ENCODE results near the gene TSPAN5.
"Not testable (repeated sequence)": the region's sequence is repeated elsewhere in the genome, so short reads cannot be mapped to it uniquely, and the experiment has no call there.

The TSPAN5 gene

DNA sequence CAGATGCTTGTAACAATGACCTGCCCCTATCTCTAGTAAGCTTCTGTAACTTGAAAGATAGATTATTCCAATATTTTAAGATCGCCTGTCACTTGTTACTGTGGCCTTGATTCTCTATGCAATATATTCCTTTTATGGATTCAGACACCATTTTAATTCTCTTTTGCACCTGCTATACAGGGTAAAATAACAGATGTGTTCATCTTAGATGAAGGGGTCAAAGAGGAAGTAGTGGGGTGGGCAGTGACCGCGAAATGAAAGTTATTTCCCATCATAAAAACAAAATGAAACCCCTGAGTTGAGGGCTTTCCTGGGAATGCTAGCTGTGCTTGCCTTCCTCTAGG lies 175.9 kb downstream of the TSPAN5 start:
- no peak for FAIRE-seq
- DNase-seq (ENCODE audit: extremely low spot score, insufficient read length, low read depth), result no peak

DNA sequence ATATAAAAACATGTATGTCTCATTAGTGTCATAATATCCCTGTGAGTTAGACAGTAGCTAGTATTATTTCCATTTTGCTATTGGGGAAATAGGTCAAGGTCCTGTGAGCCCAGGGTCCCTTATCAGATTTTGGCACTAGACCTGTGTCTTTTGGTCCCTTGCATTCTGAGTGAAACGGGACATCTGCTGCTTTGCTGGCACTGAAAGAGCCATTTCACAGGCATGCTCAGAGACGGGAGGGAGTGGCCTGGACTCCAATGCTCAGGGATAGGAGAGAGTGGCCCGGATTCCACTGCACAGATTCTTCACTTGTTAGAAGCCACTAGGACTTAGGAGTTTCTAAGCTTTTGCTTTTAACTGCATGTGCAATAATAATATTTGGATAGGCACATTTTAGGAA lies 177.2 kb downstream of the TSPAN5 start:
- DNase-seq (ENCODE audit: extremely low spot score, insufficient read length, low read depth) (no peak), FAIRE-seq (no peak)

DNA sequence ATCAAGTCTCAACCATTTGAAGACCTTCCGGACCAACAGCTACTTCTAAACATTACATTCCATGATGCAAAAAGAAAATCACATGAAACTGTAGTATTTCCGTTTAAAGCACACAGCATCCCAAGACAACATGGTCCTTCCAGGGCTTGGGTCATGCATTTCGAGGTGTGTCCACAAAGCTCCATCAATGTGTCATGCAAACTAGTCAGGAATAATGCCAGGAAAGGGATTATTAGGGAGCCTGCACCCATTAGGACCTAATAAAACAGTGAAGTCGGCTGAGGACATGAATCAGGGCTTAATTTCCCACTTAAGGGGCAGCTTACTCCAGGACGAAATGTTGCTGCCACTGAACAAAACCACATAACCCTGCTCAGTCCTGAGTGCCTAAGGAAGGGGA lies 177.9 kb downstream of the TSPAN5 start:
- DNase-seq (ENCODE audit: extremely low spot score, insufficient read length, low read depth) (no peak), FAIRE-seq (no peak)

DNA sequence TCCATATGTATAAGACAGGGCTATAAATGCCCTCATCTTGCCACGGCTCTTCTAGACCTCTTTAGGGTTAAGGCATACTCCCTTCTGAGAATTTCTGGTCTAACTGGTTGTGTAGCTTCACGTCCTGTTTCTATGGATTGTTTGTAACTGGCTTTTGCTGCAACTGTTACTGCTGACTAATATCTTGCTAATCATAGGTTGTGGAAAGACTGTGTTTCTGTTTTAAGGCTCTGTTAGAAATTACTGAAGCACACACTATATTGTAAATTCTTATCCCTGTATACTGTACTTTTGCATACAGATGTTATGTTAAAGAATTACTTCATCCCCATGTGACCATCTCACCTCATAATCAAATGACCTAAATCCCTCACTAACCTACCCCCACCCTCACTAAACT lies 178.8 kb downstream of the TSPAN5 start:
- not testable (repeated sequence) for DNase-seq (ENCODE audit: extremely low spot score, insufficient read length, low read depth)
- peak; percentile 38 for FAIRE-seq

DNA sequence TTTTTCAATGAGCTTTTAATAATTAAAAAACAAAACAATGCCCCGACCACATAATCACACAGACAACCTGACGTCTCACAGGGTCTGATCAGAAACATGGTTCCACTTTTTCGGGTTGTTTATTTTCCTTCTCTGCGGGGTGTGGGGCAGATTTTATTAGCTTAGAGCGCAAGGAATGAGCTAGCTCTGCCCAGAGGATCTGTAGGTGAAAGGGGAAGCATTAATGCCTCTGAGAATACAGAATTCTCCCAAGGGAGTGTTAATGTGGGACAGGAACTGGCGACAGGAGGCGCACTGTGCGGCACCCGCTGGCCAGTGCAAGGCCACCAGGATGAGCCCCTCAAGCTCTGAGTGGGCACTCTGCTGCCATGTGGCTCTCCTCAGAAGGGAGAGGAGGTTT lies 181.5 kb downstream of the TSPAN5 start:
- FAIRE-seq, result no peak
- no peak for DNase-seq (ENCODE audit: extremely low spot score, insufficient read length, low read depth)

DNA sequence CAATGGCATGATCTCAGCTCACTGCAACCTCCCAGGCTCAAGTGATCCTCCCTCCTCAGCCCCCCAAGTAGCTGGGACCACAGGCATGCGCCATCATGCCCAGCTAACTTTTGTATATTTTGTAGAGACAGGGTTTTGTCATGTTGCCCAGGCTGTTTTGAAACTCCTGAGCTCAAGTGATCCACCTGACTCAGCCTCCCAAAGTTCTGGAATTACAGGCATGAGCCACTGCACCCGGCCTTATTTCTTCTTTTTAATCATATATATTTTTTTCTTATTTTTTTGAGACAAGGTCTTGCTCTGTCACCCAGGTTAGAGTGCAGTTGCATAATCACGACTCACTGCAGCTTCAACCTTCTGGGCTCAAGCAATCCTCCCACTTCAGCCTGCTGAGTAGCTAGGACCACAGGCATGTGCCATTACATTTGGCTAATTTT lies 184.0 kb downstream of the TSPAN5 start:
- DNase-seq (ENCODE audit: extremely low spot score, insufficient read length, low read depth) (no peak), FAIRE-seq (no peak)

DNA sequence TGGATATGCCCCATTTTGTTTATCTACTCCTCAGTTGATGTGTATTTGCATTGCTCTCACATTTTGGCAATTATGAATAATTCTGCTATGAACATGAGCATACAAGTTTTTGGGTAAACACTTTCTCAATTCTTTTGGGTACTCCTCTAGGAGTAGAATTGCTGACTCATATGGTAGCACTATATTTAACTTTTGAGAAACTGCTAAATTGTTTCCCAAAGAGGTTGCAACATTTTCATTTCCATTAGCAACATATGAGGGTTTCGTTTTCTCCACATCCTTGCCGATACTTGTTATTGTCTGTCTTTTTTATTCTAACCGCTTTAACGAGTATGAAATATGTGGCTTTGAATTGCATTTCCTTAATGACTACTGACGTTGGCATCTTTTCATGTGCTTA lies 185.4 kb downstream of the TSPAN5 start:
- DNase-seq (ENCODE audit: extremely low spot score, insufficient read length, low read depth), result no peak

DNA sequence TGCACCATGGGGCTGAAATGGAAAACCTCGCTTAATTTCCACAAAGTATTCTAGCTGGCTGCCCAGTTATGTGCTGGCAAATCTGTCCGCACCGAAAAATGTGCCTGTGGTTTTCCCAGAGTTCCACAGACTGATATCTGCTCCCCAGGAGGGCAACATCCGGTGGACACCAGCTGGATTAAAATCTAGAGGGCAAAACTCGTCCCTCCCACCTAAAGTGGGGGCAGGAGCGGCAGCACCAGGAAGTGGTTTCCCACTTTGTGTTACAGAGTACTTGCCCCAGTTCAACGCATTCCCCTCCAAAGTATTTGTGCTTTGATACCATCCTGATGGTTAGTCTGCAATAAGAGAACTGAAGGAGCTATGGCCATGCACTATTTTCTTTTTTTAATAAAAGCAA lies 187.6 kb downstream of the TSPAN5 start:
- DNase-seq (ENCODE audit: extremely low spot score, insufficient read length, low read depth) (no peak), FAIRE-seq (no peak)

More for the DNA sequence above, 185.4 kb downstream of the TSPAN5 start:
- FAIRE-seq, result no peak

DNA sequence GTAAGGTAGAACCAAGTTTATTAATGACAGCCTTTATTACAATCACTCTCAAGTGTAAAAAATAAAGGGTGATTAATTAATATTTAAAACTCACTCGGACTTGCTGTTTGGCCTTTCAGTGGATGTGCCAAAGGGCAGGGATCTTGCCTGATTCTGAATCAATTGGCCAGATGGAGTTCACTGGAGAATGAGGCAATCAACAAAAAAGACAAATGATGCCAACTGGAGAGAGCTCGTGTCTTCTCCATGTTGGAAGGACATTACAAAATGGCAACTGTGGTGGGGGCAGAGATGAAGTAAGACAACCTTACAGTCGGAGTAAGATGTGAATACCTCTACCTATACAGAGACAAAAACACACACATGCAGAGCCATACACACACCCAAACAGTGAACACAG lies 188.0 kb downstream of the TSPAN5 start:
- FAIRE-seq (no peak), DNase-seq (ENCODE audit: extremely low spot score, insufficient read length, low read depth) (no peak)

DNA sequence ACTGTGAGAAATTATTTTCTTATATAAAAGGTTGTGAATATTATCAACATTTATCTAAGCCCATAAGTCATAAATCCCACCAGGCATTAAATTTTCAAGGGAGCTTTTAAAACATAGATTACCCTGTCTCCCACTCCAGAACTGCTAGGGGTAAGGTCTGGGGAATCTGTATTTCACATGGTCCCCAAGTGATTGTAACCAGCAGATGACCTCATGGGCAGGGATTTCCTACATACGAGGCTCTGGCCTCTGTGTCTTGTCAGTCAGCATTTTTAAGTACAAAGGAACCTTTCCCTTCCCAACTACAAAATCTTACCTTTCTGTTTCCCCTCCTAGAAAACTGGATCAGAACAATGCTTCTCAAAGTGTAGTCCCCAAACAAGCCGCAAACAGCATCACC lies 188.6 kb downstream of the TSPAN5 start:
- no peak for FAIRE-seq
- DNase-seq (ENCODE audit: extremely low spot score, insufficient read length, low read depth), result no peak

DNA sequence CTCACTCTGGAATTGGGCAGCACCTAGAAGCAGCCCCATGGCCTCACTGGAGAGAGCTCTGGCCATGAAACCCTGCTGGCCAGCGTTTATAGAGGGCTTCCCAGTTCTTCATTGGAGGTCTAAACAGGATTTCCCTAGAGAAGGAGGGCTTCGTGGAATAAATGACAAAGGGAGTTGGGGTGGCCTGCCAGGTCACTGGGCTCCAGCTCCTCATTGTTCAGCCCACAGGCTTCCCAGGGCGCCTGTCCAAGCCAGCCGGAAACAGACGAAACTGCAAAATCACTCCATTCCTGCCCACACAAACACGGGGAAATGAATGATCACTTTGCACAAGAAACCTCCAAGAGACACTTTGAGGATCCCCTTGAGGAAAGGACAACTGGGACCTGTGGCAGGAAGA lies 189.7 kb downstream of the TSPAN5 start:
- DNase-seq (ENCODE audit: extremely low spot score, insufficient read length, low read depth) (no peak), FAIRE-seq (no peak)

DNA sequence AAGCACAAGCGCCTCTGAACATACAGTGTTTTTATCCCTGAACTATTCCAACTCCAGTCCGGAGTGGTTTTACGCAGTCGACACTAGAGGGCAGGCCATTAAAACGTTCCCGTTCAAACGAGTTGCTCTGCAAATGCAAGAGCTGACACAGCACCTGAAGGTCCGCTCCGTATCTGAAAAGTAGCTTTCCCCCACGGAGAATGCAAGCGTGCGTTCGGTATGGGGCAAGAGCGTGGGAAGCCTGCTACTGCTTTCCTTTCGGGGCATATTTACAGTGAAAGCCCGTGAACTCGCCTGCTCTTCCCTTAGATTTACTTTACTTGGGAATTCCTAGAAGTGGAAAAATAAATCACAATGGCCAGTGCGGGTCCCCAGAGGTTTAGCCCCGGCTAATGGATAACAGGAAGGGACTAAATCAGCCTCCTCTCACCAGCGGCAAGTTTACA lies 190.8 kb downstream of the TSPAN5 start:
- DNase-seq (ENCODE audit: extremely low spot score, insufficient read length, low read depth), result peak; percentile 38
- FAIRE-seq, result peak; percentile 91

DNA sequence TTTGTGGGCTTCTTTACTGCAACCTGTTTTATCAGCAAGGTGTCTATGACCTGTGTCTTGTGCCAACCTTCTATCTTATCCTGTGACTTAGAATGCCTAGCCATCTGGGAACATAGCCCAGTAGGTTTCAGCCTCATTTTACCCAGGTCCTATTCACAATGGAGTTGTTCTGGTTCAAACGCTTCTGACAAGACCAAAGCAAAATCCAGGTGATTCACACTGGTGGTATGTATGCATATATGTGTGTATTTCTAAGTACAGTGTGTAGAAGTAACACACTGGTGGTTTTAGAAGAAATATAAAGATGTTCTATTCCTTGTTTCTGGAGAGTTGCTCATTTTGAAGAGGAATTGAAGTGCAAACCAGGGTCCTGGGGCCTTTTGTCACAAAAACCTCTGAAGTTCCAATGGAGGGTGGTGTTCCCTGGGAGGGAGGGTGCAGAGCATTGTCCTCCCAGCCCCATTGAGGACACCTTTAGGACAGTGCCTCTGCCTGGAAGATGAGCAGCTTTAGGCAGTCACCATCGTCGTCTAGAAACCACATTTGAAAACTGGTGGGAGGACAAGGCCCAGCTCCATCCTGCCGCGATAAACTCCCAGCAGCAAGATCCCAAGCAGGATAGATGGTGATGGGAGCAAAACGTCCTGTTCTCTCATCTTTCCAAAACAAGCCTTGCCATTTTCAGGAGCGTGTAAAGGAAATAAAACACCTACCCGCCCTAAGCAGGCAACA lies 191.4 kb downstream of the TSPAN5 start:
- DNase-seq (ENCODE audit: extremely low spot score, insufficient read length, low read depth), result no peak

DNA sequence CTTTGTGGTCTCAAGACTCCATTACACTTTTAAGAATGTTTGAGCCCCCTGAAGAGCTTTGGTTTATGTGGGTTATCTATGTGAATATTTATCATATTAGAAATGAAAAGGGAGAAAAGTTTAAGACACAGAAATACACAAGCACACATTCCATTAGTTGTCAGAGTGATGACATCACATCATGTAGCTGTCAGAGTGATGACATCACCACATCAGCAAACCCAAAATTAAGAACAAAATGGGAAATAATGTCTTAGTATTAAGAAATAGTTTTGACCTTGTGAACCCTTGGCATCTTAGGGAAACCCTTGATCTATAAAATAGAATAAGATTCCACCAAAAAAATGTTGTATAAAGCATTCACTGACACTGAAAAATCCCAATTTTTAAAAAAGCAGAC lies 195.9 kb downstream of the TSPAN5 start:
- FAIRE-seq (no peak), DNase-seq (ENCODE audit: extremely low spot score, insufficient read length, low read depth) (no peak)

More for the DNA sequence above, 191.4 kb downstream of the TSPAN5 start:
- no peak for FAIRE-seq

DNA sequence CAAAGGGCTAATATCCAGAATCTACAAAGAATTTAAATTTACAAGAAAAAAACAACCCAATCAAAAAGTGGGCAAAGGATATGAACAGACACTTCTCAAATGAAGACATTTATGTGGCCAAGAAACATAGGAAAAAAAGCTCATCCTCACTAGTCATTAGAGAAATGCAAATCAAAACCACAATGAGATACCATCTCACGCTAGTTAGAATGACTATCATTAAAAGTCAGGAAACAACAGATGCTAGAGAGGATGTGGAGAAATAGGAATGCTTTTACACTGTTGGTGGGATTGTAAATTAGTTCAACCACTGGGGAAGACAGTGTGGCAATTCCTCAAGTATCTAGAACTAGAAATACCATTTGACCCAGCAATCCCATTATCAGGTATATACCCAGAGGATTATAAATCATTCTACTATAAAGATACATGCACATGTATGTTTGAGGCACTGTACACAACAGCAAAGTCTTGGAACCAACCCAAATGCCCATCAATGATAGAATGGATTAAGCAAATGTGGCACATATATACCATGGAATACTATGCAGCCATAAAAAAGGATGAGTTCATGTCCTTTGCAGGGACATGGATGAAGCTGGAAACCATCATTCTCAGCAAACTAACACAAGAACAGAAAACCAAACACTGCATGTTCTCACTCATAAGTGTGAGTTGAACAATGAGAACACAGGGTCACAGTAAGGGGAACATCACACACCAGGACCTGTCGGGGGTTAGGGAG lies 197.1 kb downstream of the TSPAN5 start:
- FAIRE-seq; DNase-seq (ENCODE audit: extremely low spot score, insufficient read length, low read depth): not testable (repeated sequence)

DNA sequence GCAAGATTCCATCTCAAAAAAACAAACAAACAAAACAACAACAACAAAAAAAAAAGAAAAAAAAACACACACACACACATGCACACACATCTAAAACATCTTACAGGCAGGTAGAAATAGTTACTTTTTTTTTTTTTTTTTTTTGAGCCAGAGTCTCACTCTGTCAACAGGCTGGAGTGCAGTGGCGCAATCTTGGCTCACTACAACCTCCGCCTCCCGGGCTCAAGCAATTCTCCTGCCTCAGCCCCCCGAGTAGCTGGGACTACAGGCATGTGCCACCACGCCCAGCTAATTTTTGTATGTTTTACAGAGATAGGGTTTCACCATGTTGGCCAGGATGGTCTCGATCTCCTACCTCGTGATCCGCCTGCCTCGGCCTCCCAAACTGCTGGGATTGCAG lies 201.0 kb downstream of the TSPAN5 start:
- FAIRE-seq; DNase-seq (ENCODE audit: extremely low spot score, insufficient read length, low read depth): not testable (repeated sequence)

DNA sequence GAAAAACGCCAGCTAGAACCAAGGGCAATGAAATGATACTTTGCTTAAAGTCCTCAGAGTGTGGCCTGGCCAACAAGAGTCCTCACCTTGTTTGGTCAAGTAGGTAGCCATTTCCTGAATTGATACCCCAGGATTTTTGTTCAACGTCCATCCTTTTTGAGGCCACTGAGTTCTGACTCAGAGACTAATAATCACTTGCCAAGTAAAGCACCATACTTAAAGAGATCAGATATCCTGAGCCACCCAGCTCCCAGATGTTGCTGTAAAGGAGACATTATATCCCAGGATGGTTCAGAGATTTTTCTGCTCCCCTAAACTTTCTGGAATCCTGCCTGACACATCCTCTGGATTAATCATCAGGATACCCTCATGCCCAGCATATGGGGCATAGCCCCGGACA lies 206.3 kb downstream of the TSPAN5 start:
- FAIRE-seq (no peak), DNase-seq (ENCODE audit: extremely low spot score, insufficient read length, low read depth) (no peak)

DNA sequence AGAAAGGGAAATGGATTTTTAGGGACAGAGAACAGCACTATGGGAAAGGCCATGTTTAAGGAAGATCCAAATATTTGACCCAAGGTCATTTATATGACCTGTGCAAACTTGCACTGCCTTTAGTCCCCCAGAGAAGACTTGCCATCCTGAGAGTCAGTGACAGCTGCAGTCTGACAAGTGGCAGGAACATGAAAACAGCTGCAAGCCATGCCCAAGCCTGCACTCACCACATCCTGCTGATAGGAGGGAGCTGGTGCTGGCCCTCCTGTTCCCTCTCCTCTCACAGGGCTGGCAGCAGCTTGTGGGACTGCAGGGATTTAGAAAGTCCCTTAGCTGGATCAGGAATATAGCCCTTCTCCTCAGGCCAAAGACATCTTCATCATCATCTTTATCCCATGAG lies 209.5 kb downstream of the TSPAN5 start:
- no peak for FAIRE-seq
- no peak for DNase-seq (ENCODE audit: extremely low spot score, insufficient read length, low read depth)

DNA sequence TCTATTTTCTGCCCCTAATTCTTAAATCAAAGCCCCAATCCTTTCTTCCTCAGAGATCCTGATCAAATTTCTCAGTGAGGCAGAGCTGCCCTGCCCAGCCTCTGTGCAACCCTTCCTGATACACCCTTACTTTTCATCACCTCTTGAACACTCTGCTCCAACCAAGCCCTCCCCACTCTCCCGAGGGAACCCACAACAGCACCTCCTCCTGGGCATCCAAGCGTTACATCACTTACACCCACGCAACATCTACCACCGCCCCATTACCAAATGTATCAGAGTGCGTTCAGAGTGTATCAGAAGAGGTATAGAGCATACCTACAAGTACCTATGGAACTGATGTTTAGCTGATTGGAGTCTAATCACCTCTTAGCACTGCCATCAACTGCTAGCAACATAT lies 210.8 kb downstream of the TSPAN5 start:
- DNase-seq (ENCODE audit: extremely low spot score, insufficient read length, low read depth) (no peak), FAIRE-seq (peak; percentile 78)

DNA sequence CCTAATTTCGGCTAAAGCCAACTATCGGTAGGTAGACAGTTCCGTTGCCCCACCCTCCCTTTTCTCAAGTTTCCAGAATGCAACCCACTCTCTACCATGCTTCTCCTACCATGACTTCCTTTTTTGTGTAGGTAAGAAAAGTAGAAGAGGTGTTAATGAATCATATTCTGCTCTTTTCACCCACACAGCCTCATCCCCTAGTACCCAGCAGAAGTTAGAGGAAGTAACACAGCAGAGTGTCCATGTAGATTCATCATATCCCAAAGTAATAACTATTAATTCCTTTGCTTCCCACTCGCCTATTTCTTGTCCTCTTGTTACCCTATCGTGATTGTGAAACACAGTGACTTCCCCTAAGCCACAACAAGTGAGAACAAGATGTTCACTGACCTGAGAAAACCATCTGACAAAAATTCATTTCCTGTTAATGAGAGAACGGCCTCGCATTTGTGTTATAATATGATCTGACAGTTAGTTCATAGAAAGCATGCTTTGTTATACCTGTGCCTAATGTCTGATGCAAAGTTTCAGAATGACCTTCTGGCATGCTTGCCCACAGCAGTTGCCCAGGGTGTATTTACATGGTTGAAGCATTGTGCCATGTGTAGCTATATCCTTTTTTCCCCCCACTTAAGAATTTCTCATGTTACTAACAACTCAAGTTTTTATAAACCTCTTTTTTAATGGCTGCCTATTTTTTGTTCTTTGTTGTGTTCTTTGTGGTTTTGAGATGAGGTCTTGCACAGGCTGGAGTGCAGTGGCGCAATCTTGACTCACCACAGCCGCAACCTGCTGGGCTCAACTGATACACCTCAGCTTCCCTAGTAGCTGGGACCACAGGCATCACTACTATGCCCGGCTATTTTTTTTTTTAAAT lies 211.7 kb downstream of the TSPAN5 start:
- FAIRE-seq, result peak; percentile 91
- peak; percentile 22 for DNase-seq (ENCODE audit: extremely low spot score, insufficient read length, low read depth)

DNA sequence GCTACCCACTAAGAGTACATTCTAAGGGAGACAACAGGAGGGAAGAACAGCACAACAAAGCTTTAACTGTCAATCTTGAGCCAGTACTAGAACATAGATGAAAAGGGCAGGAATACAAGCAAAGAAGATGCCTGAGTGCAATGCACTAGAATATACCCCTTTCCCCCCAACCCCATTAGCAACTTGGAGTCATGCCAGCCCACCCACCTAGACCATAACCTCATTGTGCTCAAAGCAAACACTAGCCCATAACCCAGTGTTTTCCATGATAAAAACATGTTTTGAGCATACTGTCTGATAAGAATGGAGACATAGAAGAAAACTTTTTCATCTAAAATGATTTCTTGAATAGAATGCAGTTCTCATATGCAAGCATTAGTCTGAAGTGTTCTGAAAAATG lies 214.0 kb downstream of the TSPAN5 start:
- DNase-seq (ENCODE audit: extremely low spot score, insufficient read length, low read depth) (no peak), FAIRE-seq (no peak)
